ENCODE data around the gene CAPN2.

Gene CAPN2

DNA sequence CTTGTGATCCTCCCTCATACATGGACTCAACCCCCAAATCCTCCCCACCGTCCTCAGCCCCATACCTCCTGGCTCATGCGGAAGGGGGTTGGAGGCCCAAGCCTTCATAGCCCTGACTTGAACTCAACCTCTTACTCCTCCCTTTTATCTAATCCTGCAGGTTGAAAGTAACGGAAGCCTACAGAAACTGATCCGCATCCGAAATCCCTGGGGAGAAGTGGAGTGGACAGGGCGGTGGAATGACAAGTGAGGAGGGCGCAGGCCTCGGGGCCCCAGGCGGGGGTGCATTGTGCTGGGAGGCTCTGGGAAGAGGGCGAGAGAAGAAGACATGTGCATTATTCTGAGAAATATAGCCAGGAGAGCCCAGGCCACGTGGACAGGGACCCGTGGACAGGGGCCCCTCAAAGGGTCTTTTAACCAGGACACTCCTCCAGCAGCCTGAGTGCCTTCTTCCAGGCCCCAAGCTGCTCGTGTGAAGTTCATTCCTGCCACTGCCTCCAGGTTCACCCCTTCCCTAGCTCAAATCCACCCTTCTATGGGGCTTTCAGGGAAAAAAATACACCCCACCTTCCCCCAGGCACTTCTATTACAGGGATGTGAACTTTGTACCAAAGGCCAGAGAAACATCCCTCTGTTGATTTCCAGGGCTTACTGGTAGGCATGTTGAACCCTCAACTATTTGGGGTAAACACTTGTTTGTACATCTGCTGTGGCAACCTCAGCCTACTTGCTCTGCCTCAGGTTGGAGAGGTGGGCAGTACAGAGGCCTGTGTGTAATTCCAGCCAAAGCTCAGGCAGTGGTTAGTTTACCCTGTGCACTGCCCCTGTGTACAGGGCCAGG is 38.6 kb downstream of the CAPN2 start:
- no peak for DNase-seq
- TF ChIP-seq EZH2 (optimal IDR thresholded peaks at IDR 0.05; ENCODE audit: low read depth, low read length) (no peak), EZH2phosphoT487 (IDR thresholded peaks at IDR 0.05; ENCODE audit: low read length) (no peak)
- TF ChIP-seq, protein P1, sequence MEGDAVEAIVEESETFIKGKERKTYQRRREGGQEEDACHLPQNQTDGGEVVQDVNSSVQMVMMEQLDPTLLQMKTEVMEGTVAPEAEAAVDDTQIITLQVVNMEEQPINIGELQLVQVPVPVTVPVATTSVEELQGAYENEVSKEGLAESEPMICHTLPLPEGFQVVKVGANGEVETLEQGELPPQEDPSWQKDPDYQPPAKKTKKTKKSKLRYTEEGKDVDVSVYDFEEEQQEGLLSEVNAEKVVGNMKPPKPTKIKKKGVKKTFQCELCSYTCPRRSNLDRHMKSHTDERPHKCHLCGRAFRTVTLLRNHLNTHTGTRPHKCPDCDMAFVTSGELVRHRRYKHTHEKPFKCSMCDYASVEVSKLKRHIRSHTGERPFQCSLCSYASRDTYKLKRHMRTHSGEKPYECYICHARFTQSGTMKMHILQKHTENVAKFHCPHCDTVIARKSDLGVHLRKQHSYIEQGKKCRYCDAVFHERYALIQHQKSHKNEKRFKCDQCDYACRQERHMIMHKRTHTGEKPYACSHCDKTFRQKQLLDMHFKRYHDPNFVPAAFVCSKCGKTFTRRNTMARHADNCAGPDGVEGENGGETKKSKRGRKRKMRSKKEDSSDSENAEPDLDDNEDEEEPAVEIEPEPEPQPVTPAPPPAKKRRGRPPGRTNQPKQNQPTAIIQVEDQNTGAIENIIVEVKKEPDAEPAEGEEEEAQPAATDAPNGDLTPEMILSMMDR (IDR thresholded peaks at IDR 0.05; ENCODE audit: low read length), result no peak
- no peaks in the 10 kb centered on the region for H3K36me3 ChIP-seq (replicated peaks; ENCODE audit: insufficient read depth, low read length)
- no peak overlapping the region for H3K27ac ChIP-seq (ENCODE audit: low read length)
- H3K79me2 ChIP-seq (ENCODE audit: low read length), result no peaks in the 10 kb centered on the region
- no peak overlapping the region for H3K4me2 ChIP-seq (ENCODE audit: low read depth, low read length)
- no peaks in the 10 kb centered on the region for H4K20me1 ChIP-seq (ENCODE audit: insufficient read depth, low read length)
- H3K27me3 ChIP-seq (replicated peaks; ENCODE audit: insufficient read depth, low read length), result no peaks in the 10 kb centered on the region
- H3K4me1 ChIP-seq (ENCODE audit: low read length), result no peaks in the 10 kb centered on the region
- no peaks in the 10 kb centered on the region for H3K9me3 ChIP-seq (replicated peaks; ENCODE audit: insufficient read depth, low read length)
- no peaks in the 10 kb centered on the region for H3K9me2 ChIP-seq (replicated peaks; ENCODE audit: insufficient read depth, low read length)
- H3K9ac ChIP-seq (ENCODE audit: low read length), result no peak overlapping the region
- no peak overlapping the region for H3K4me3 ChIP-seq (ENCODE audit: low read length)
- no peaks in the 10 kb centered on the region for H3F3A ChIP-seq (ENCODE audit: insufficient read depth, low read length)
- H2AFZ ChIP-seq (ENCODE audit: low read length), result no peak overlapping the region

DNA sequence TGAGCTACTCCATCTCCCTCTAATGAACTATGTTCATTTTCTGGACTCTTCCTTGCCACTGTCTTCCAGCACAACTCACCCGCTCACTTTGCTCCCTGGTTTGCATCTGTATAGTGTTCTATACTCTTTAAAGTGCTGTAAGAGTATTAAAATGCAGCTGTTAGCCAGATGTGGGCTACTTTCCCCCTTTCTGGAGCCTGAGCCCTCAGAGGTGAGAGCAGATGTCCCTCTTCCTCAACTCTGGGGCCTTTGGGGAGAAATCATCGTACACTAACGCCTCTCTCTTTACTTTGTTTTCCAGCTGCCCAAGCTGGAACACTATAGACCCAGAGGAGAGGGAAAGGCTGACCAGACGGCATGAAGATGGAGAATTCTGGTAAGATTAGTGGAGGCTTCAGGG is 39.4 kb downstream of the CAPN2 start:
- H3K4me2 ChIP-seq (ENCODE audit: low read depth, low read length), result no peak overlapping the region
- TF ChIP-seq EZH2phosphoT487 (IDR thresholded peaks at IDR 0.05; ENCODE audit: low read length) (no peak), EZH2 (optimal IDR thresholded peaks at IDR 0.05; ENCODE audit: low read depth, low read length) (no peak)
- TF ChIP-seq, protein P1 (IDR thresholded peaks at IDR 0.05; ENCODE audit: low read length), result no peak

DNA sequence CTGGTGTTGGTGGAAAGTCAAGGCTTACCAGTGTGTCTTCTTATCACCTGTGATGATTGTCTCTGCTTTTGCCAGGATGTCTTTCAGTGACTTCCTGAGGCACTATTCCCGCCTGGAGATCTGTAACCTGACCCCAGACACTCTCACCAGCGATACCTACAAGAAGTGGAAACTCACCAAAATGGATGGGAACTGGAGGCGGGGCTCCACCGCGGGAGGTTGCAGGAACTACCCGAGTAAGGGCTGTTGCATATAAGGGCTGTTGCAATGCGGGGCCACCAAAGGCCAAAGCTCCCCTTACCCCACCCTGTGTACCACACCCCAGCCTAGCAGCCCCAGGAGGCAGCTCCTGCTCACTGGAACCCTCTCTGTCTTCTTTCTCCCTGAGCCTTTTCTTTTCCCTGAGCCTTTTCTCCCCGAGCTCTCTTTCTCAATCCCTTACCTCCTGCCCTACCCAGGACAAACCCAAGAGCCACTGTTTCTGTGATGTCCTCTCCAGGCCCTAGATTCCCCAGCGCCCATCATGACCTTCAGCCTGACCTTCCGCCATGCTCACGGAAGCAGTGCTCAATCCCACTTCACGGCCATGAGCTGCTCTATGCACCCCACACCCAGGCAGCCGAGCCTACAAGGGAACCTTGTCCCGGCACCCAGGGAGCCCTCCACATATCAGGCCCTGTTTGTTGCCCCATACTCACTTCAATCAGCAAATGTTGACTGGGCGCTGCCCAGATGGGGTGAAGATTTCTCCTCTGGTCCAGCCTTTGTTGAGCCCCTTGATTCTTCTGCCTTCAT is 40.6 kb downstream of the CAPN2 start:
- Histone ChIP-seq H3K9ac (ENCODE audit: low read length) (no peak overlapping the region), H3F3A (ENCODE audit: insufficient read depth, low read length) (no peaks in the 10 kb centered on the region), H4K20me1 (ENCODE audit: insufficient read depth, low read length) (no peaks in the 10 kb centered on the region), H3K4me1 (ENCODE audit: low read length) (no peaks in the 10 kb centered on the region), H3K79me2 (ENCODE audit: low read length) (no peaks in the 10 kb centered on the region), H3K27me3 (replicated peaks; ENCODE audit: insufficient read depth, low read length) (no peaks in the 10 kb centered on the region), H3K9me3 (replicated peaks; ENCODE audit: insufficient read depth, low read length) (no peaks in the 10 kb centered on the region), H3K9me2 (replicated peaks; ENCODE audit: insufficient read depth, low read length) (no peaks in the 10 kb centered on the region), H3K27ac (ENCODE audit: low read length) (no peak overlapping the region), H3K4me2 (ENCODE audit: low read depth, low read length) (no peak overlapping the region), H2AFZ (ENCODE audit: low read length) (no peak overlapping the region), H3K36me3 (replicated peaks; ENCODE audit: insufficient read depth, low read length) (no peaks in the 10 kb centered on the region), H3K4me3 (ENCODE audit: low read length) (no peak overlapping the region)
- no peak for DNase-seq
- TF ChIP-seq EZH2phosphoT487 (IDR thresholded peaks at IDR 0.05; ENCODE audit: low read length) (no peak), EZH2 (optimal IDR thresholded peaks at IDR 0.05; ENCODE audit: low read depth, low read length) (no peak)
- TF ChIP-seq, protein P1 (IDR thresholded peaks at IDR 0.05; ENCODE audit: low read length), result no peak

More for the DNA sequence above, 39.4 kb downstream of the CAPN2 start:
- no peaks in the 10 kb centered on the region for H3K9me2 ChIP-seq (replicated peaks; ENCODE audit: insufficient read depth, low read length)
- no peak overlapping the region for H3K9ac ChIP-seq (ENCODE audit: low read length)
- H3K36me3 ChIP-seq (replicated peaks; ENCODE audit: insufficient read depth, low read length), result no peaks in the 10 kb centered on the region
- no peaks in the 10 kb centered on the region for H3K4me1 ChIP-seq (ENCODE audit: low read length)
- H3K27me3 ChIP-seq (replicated peaks; ENCODE audit: insufficient read depth, low read length), result no peaks in the 10 kb centered on the region
- no peak overlapping the region for H3K4me3 ChIP-seq (ENCODE audit: low read length)
- H3F3A ChIP-seq (ENCODE audit: insufficient read depth, low read length), result no peaks in the 10 kb centered on the region
- H2AFZ ChIP-seq (ENCODE audit: low read length), result no peak overlapping the region
- no peaks in the 10 kb centered on the region for H4K20me1 ChIP-seq (ENCODE audit: insufficient read depth, low read length)
- no peaks in the 10 kb centered on the region for H3K9me3 ChIP-seq (replicated peaks; ENCODE audit: insufficient read depth, low read length)
- H3K79me2 ChIP-seq (ENCODE audit: low read length), result no peaks in the 10 kb centered on the region
- no peak overlapping the region for H3K27ac ChIP-seq (ENCODE audit: low read length)
- DNase-seq, result no peak
